ENCODE data around the gene MSX2. TPM values are rescaled to one million over a fixed set of nuclear protein-coding genes. Genes with fewer than 3 reads are reported as not detected.
A peak's percentile ranks its signal among the peaks of the same experiment; 100 is the strongest.

Gene MSX2
- total and polyA plus RNA-seq, 2 donors (not counting 1 experiment from before 2014, with no cell fraction given): 1.3 to 4.5 TPM

- H2AFZ ChIP-seq (ENCODE audit: low read length): no peak overlapping the region
- no peak for TF ChIP-seq CTCF (conservative IDR thresholded peaks at IDR 0.05 in 1 of 2, IDR thresholded peaks at IDR 0.05 in 1 of 2; ENCODE audit: low read depth in 1 of 2, low read length in 2 of 2)
- peak; percentile 34 for TF ChIP-seq EZH2 (IDR thresholded peaks at IDR 0.05; ENCODE audit: low read length, missing control alignments)
Measured at GRCh38 chr5:174734571-174735497, 10.5 kb downstream of the MSX2 start.

GRCh38 chr5:174735498-174736330, 11.3 kb downstream of the MSX2 start:
- DNase-seq (ENCODE audit: low read depth in 2 of 2): peak in 1 of 2 donors; percentile 26
- H3K4me2 ChIP-seq (ENCODE audit: extremely low read depth, insufficient read depth, low read length): no peak overlapping the region
- no peak overlapping the region for H3K27ac ChIP-seq (ENCODE audit: insufficient read depth, low read length)
- H3K9me3 ChIP-seq (ENCODE audit: control insufficient read depth, insufficient read depth, low read depth, low read length): no peaks in the 10 kb centered on the region
- no peaks in the 10 kb centered on the region for H4K20me1 ChIP-seq (ENCODE audit: control insufficient read depth, extremely low read depth, insufficient read depth, low read length)
- H2AFZ ChIP-seq (ENCODE audit: low read length): no peak overlapping the region
- no peaks in the 10 kb centered on the region for H3K36me3 ChIP-seq (ENCODE audit: control insufficient read depth, insufficient read depth, low read length)
- H3K4me3 ChIP-seq (replicated peaks in 1 of 4; ENCODE audit: control extremely low read depth in 1 of 4, insufficient read depth in 1 of 4, low read depth in 3 of 4, low read length in 4 of 4): peak overlapping the region in 1 of 4 experiments; percentile 16
- H3K27me3 ChIP-seq (ENCODE audit: control insufficient read depth, insufficient read depth, low read length): peaks cover 30% of the 10 kb centered on the region
- no peak overlapping the region for H3K9ac ChIP-seq (ENCODE audit: insufficient read depth, low read length)
- no peaks in the 10 kb centered on the region for H3K79me2 ChIP-seq (ENCODE audit: control insufficient read depth, insufficient read depth, low read length)
- no peak for TF ChIP-seq EZH2 (IDR thresholded peaks at IDR 0.05; ENCODE audit: low read length, missing control alignments)
- TF ChIP-seq CTCF (conservative IDR thresholded peaks at IDR 0.05 in 1 of 2, IDR thresholded peaks at IDR 0.05 in 1 of 2; ENCODE audit: low read depth in 1 of 2, low read length in 2 of 2): peak; percentile 33 to 45
- no peaks in the 10 kb centered on the region for H3K4me1 ChIP-seq (ENCODE audit: control insufficient read depth, extremely low read depth, insufficient read depth, low read length)

More at GRCh38 chr5:174734571-174735497, 10.5 kb downstream of the MSX2 start:
- Histone ChIP-seq H3K9me3 (ENCODE audit: control insufficient read depth, insufficient read depth, low read depth, low read length) (no peaks in the 10 kb centered on the region), H3K36me3 (ENCODE audit: control insufficient read depth, insufficient read depth, low read length) (no peaks in the 10 kb centered on the region), H4K20me1 (ENCODE audit: control insufficient read depth, extremely low read depth, insufficient read depth, low read length) (no peaks in the 10 kb centered on the region), H3K4me3 (replicated peaks in 1 of 4; ENCODE audit: control extremely low read depth in 1 of 4, insufficient read depth in 1 of 4, low read depth in 3 of 4, low read length in 4 of 4) (no peak overlapping the region), H3K4me1 (ENCODE audit: control insufficient read depth, extremely low read depth, insufficient read depth, low read length) (no peaks in the 10 kb centered on the region), H3K27me3 (ENCODE audit: control insufficient read depth, insufficient read depth, low read length) (peaks cover 30% of the 10 kb centered on the region), H3K9ac (ENCODE audit: insufficient read depth, low read length) (no peak overlapping the region), H3K4me2 (ENCODE audit: extremely low read depth, insufficient read depth, low read length) (no peak overlapping the region), H3K79me2 (ENCODE audit: control insufficient read depth, insufficient read depth, low read length) (no peaks in the 10 kb centered on the region), H3K27ac (ENCODE audit: insufficient read depth, low read length) (no peak overlapping the region)
- no peak for DNase-seq (ENCODE audit: low read depth in 2 of 2)

- peaks cover 30% of the 10 kb centered on the region for H3K27me3 ChIP-seq (ENCODE audit: control insufficient read depth, insufficient read depth, low read length)
- no peak for TF ChIP-seq CTCF (conservative IDR thresholded peaks at IDR 0.05 in 1 of 2, IDR thresholded peaks at IDR 0.05 in 1 of 2; ENCODE audit: low read depth in 1 of 2, low read length in 2 of 2)
- TF ChIP-seq EZH2 (IDR thresholded peaks at IDR 0.05; ENCODE audit: low read length, missing control alignments): no peak
- no peak overlapping the region for H3K27ac ChIP-seq (ENCODE audit: insufficient read depth, low read length)
- H2AFZ ChIP-seq (ENCODE audit: low read length): no peak overlapping the region
- no peaks in the 10 kb centered on the region for H3K79me2 ChIP-seq (ENCODE audit: control insufficient read depth, insufficient read depth, low read length)
- no peaks in the 10 kb centered on the region for H3K9me3 ChIP-seq (ENCODE audit: control insufficient read depth, insufficient read depth, low read depth, low read length)
- no peak overlapping the region for H3K4me2 ChIP-seq (ENCODE audit: extremely low read depth, insufficient read depth, low read length)
- H3K36me3 ChIP-seq (ENCODE audit: control insufficient read depth, insufficient read depth, low read length): no peaks in the 10 kb centered on the region
- H3K9ac ChIP-seq (ENCODE audit: insufficient read depth, low read length): no peak overlapping the region
- no peak overlapping the region for H3K4me3 ChIP-seq (replicated peaks in 1 of 4; ENCODE audit: control extremely low read depth in 1 of 4, insufficient read depth in 1 of 4, low read depth in 3 of 4, low read length in 4 of 4)
- H3K4me1 ChIP-seq (ENCODE audit: control insufficient read depth, extremely low read depth, insufficient read depth, low read length): no peaks in the 10 kb centered on the region
- no peaks in the 10 kb centered on the region for H4K20me1 ChIP-seq (ENCODE audit: control insufficient read depth, extremely low read depth, insufficient read depth, low read length)
- DNase-seq (ENCODE audit: low read depth in 2 of 2): peak; percentile 51 to 90
Measured at GRCh38 chr5:174736331-174736721, 11.9 kb downstream of the MSX2 start.

Data from fibroblast of lung (primary cell).